GM08714 (cell line): ENCODE results near the gene ALOX15.
"Not testable (repeated sequence)": the region's sequence is repeated elsewhere in the genome, so short reads cannot be mapped to it uniquely, and the experiment has no call there.

Source experiments
- H3K4me3 ChIP-seq: fragments of 200-500 bp; sonication (Bioruptor generic); 2 replicates; pipeline ENCODE4 v1.5.1; 2014; ENCODE audit warnings: mild to moderate bottlenecking, low read length, inconsistent platforms
- ZNF274 ChIP-seq: IDR thresholded peaks from 2 replicates; pipeline ENCODE4 v1.6.1; 2012; ENCODE audit warnings: mild to moderate bottlenecking, low read depth, low read length

Gene ALOX15

DNA sequence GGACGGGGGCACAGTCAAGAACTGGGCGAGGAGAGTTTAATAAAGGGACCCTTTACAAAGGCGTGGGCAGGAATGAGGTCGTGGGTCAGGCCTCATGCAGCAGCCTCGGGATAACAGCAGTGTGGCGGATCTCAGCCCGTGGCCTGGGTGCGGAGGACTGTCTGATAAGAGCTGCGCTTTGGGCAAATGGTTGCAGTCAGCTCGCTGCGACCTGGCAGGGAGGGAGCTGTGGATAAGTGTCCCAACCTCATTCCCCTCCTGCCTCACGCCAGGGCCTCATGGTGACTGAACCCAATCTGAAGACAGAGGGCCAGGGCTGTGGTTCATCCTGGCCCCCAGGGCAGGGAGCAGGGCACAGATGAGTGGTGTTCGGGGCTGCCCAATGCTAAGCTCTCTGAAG, 43.5 kb downstream of the ALOX15 start:
- H3K4me3 ChIP-seq: no peak overlapping the region
- no peak for TF ChIP-seq ZNF274

DNA sequence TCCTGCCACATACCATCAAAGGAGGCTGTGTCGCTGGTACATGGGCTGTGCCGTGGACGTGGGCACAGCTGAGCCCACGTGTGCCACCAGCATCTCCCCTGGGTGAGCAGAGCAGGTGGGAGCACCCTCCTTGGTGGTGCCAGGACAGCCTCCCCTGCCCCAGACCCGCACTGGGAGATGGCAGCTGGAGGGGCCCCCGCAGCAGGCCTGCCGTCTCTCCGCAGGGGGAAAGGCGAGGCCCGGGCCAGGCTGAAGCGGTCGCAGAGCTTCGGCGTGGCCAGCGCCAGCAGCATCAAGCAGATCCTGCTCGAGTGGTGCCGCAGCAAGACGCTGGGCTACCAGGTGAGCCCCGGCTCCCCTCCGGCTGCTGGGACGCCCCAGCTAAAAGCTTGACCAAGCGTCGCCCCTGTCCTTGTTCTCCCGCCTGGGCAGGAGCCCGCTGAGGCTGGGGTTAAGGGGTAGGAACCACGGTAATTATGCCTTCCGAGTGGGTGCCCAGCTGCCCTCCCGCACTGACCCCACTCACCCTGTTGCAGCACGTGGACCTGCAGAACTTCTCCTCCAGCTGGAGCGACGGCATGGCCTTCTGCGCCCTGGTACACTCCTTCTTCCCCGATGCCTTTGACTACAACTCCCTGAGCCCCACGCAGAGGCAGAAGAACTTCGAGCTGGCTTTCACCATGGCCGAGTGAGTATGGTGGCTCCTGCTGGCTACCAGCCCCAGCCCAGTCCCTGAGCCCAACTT, 44.7 kb downstream of the ALOX15 start:
- no peak overlapping the region for H3K4me3 ChIP-seq
- TF ChIP-seq ZNF274: no peak

DNA sequence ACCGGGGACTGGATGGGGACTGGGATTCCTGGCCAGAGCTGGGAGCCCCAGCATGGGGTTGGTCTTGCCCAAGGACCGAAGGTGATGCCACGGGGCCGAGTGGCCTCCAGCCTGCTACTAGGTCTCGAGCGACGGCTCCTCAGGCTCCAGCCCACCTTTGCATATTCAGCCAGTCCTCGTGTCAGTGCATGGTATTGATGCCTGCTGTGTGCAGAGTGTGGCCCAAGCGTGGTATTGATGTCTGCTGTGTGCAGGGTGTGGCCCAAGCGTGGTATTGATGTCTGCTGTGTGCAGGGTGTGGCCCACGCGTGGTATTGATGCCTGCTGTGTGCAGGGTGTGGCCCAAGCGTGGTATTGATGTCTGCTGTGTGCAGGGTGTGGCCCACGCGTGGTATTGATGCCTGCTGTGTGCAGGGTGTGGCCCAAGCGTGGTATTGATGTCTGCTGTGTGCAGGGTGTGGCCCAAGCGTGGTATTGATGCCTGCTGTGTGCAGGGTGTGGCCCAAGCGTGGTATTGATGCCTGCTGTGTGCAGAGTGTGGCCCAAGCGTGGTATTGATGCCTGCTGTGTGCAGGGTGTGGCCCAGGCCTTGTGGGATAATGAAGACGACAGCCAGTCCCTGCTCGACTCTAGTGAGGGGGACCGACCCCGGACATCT, 45.7 kb downstream of the ALOX15 start:
- not testable (repeated sequence) for H3K4me3 ChIP-seq

DNA sequence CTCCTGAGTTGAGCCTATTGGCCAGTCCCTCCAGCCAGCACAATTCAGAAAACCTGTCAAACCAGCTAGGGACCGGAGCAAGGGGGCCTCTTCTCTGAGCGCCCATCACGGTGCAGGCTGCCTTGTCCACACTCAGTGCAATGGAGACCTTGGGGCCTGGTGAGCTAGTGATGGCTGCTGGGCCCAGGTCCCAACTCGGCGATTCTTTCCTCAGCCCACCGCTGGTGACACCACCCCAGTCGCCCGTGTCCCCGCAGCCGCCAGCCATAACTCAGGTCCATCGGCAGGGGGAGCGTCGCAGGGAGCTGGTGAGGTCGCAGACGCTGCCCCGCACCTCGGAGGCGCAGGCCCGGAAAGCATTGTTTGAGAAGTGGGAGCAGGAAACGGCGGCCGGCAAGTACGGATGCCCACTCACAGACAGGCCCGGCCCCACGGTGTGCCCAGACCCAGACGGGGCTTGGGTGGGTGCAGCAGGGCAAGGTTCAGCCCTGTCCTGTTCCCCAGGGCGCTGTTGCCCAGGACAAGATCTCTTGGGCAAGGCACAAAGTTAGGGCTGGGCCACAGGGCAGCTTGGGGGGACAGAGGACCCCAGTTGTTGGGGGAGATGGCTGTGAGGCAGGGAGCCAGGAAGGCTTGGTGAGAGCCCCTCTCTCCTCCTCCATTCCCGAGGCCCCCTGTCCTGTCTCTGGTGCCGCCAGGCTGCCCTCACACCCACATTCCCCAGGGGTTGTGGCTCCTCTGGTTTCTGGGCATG, 46.4 kb downstream of the ALOX15 start:
- TF ChIP-seq ZNF274: no peak
- H3K4me3 ChIP-seq: no peak overlapping the region

DNA sequence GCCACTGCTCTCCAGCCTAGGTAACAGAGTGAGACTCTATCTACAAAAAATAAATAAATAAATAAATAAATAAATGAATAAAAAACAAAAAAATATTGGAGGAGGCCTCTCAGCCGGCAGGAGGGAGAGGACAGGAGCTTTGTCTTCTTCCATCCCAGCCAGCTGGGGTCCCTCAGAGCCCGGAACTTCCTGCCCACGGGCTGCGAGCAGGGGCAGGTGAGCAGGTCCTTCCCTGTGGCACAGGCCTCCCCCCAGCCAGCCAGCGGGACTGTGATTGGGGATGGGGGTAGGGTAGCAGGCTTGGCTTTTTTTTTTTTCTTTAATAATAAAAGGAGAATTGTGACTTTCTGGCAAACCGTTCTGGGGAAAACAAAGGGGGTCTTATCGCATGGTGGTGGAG, 47.1 kb downstream of the ALOX15 start:
- H3K4me3 ChIP-seq: no peak overlapping the region
- TF ChIP-seq ZNF274: no peak

DNA sequence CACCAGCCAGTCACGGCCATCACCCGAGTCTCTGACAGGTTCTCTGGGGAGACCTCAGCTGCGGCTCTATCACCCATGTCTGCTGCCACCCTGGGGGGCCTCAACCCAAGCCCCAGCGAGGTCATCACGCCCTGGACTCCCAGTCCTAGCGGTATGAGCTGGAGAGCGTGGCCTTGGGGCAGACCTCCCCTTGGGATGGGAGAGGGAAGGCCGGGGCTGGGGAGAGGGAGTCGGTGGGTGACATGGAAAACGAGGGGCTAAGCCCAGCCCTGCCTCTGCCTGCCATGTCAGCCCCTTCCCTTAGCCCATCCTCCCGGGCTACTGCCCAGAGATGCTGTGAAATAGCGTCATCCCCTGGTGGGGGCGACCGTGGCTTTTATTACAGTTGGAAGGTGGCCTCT, 48.5 kb downstream of the ALOX15 start:
- TF ChIP-seq ZNF274: no peak

DNA sequence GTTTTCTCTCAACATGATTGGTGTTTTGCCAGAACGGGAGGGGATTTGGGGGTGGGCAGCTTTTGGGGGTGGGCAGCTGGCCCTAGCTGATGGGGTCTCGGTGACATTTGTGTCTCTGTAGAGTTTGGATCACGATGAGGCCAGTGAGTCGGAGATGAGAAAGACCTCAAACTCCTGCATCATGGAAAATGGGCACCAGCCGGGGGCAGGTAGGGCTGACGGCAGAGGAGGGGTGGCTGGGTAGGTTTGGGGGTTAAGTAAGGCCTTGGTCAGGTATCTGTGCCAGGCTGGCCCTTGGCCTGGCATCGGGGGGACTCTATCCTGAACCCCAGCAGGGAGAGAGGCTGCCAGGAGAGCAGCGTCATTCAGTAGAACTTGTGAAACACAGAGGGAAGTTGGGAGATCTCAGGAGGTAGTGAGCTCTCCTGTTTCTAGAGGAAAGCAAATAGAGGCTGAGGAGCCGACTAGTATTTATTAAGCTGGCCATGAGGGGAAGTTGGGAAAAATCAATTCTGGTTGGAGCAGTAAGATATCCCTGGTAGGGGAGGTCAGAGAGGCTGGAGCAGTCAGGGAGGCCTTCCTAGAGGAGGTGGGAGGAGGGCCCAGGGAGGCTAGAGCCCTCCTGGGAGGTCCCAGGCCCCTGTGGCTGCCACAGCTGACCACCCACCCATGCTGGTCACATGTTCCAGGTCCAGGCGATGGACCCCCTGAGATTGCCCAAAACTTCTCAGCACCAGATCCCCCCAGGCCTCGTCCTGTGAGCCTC, 49.1 kb downstream of the ALOX15 start:
- no peak for TF ChIP-seq ZNF274

More for the DNA sequence above, 48.5 kb downstream of the ALOX15 start:
- H3K4me3 ChIP-seq: no peak overlapping the region

DNA sequence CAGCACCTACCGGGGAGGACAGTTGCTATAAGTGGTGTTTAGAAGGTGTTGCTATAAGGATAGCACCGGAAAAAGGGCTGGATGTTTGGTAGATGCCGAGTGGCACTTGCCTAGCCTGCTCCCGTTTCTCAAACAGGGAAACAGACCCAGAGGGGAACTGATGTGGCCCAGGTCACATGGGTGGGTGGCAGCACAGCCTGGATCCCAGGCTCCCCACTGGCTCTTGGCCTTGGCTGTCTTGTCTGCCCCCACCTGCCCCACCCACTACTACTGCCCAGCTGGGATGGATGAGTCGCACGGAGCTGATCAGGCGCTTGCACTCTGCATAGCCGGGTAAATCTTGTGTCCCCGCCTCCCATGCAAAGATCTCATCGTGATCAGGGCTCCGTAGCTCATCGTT, 49.9 kb downstream of the ALOX15 start:
- TF ChIP-seq ZNF274: no peak
- no peak overlapping the region for H3K4me3 ChIP-seq

More for the DNA sequence above, 49.1 kb downstream of the ALOX15 start:
- H3K4me3 ChIP-seq: no peak overlapping the region

DNA sequence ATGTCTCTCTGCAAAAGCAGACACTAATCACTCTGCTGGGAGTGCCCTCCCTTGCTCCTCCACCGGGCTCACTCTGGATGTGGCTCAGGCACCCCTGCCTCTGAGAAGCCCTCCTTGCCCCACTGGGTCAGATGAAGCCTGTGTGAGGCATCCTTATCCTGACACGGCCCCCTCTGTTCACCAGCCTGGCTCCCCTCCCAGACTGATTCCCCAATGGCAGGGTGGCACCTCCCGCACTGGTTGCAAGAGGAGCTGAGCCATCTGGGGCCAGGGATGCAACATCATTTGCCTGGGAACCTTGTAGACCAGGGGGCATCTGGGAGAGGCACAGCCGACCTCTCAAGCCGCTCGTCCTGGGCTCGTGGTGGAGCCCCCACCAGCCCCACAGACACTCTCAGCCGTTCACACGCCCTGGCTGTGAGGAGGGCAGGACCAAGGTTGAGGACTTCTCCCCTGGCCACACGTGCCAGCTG, 50.5 kb downstream of the ALOX15 start:
- H3K4me3 ChIP-seq: no peak overlapping the region
- TF ChIP-seq ZNF274: no peak

DNA sequence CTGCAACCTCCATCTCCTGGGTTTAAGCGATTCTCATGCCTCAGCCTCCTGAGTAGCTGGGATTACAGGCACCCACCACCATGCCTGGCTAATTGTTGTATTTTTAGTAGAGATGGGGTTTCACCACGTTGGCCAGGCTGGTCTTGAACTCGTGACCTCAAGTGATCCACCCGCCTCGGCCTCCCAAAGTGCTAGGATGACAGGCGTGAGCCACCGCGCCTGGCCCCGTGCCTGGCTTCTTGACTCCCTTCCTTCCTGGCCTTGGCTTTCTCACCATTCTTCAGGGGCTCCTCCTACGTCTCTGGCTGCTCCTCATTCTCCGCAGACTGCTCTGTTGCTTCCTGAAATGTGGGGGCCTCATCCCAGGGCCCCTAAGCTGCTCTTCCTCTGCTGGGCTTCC, 51.4 kb downstream of the ALOX15 start:
- not testable (repeated sequence) for H3K4me3 ChIP-seq

DNA sequence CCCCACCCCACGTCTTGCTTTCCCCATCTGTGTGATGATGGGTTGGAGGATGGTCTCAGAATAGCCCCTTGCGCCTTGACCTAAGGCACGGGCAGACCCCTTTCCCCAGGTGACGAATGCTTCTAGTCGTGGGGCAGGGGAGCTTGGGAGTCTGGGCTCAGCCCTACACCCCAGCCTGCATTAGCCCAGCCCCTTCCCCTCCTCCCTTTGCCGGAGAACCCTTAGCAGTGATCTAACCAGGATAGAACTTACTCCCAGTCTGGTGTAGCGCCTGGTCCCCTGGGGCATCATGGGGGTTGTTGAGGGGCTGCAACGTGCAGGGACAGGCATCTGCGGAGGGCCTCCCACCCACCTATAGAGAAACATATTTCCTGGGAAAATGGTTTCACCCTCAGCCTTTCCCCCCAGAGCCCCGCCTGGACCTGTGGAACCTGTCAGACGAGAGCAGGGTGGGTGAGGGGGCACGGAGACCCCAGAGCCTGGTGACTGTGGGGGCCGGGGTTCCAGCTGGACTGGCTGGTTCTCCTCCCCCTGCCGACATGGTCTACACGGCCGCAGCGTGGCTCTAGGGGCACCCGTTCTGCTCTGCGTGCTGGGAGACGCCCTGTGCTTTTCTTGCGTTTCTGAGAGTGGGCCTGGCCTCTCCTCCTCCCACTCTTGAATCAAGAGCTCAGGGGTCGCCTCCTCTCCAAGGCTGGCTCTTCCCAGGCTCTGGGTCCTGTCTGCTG, 52.4 kb downstream of the ALOX15 start:
- H3K4me3 ChIP-seq: no peak overlapping the region
- no peak for TF ChIP-seq ZNF274

DNA sequence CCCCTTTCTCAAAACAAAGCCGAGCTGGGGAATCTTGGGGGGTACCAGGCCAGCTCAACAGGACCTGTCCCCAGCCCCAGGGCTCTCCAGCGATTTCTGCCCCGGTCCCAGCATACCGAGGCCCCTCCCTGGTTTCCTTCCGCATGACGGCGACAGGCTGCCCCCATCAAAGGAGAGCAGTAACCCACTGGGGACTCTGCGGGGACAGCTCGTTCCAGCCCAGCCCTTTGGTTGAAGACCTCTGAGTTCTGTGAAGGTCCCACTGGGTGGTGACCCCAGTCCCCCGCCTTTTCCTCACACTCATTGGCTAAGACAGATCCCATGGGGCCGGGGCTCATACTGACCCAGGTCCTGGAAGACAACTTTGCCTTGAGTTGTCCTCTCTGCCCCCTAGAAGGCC, 53.1 kb downstream of the ALOX15 start:
- no peak for TF ChIP-seq ZNF274
- H3K4me3 ChIP-seq: no peak overlapping the region

DNA sequence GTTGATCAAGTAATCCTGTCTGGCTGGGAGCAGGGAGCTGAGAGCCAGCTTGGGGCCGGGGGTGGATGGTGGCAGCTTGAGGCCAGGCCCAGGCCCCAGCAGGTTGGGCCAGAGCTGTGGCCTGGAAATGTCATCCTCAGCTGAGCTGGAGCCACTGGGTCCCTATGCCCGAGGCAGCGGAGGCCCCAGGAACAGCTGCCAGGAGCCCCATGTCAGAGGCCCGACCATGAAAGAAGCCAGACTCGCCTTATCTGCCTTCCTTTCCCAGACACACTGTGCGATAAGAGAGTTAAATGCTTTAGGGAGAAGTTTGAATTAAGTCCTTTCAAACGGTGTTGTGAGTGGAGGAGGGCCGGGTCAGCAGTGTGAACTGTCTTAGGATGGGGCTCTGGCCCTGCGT, 53.7 kb downstream of the ALOX15 start:
- TF ChIP-seq ZNF274: no peak
- H3K4me3 ChIP-seq: no peak overlapping the region

DNA sequence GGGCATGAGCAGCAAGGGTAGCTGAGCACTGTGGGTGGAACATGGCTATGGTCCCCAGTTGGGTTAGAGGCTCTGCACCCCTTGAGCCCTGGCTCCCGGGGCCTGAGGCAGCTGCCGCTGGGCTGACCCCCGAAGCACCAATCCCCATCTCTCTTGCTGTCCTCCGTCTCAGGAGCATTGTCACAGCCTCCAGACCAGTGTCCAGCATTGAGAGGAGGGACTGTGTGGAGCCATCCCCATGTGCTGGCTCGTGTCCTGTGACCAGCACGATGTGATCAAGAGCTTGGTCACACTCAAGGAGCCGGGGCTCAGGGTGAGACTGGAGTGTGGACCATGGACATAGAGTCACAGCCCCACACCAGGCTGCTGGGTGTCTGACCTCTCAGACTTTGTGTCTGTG, 54.3 kb downstream of the ALOX15 start:
- TF ChIP-seq ZNF274: no peak
- no peak overlapping the region for H3K4me3 ChIP-seq

DNA sequence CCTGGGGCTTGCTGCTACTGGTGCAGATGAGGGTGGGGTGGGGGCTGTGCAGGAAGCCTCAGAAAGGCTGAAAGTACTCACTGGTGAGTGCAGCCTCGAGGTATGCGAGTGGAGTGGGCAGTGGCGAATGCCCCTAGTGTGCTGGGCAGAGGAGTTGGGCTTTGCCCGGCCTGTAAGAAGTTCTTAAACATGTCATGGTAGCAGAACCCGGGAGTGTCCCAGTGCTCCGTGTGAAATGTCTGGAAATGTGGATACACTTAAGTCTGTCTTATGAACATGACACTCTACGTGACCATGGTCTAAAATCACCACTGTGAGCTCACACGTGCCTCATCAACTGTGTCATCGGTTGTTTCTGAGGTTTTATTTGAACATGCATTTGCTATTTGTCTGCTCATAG, 55.4 kb downstream of the ALOX15 start:
- no peak for TF ChIP-seq ZNF274
- no peak overlapping the region for H3K4me3 ChIP-seq
